ENCODE measurements around the gene TMC5.
"Not testable (repeated sequence)": the region's sequence is repeated elsewhere in the genome, so short reads cannot be mapped to it uniquely, and the experiment has no call there.

TMC5 gene

GRCh38 chr16:19512297-19512696 lies 94.6 kb downstream of the TMC5 start:
- no peak for DNase-seq

GRCh38 chr16:19513377-19514053 lies 95.8 kb downstream of the TMC5 start:
- no peak for DNase-seq

- no peak for DNase-seq
Measured at GRCh38 chr16:19515757-19516156, 98.1 kb downstream of the TMC5 start.

DNA sequence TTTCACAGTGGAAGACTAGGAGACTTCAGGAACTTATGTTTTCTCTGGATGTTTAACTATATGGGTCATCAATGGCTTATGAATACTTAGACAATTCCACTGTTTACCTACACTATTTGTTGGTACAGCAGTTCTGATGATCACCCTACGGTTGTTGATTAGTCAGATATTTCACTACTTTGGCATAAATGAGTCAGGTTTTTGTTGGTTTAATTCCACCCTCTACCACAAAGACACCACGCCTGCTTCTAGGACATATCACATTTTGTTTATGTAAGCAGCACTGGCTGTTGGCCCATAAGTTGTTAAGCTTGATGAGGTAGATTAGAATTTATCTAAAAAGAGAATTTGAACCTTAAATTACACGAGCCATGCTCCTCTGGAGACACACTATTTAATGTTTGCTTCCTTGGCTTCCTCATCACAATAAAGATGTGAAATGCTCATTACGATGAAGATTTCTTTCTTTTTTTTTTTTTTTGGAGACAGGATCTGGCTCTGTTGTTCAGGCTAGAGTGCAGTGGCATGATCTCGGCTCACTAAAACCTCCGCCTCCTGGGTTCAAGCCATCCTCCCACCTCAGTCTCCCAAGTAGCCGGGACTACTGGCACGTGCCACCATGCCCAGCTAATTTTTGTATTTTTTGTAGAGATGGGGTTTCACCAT lies 99.9 kb downstream of the TMC5 start:
- DNase-seq: no peak

DNA sequence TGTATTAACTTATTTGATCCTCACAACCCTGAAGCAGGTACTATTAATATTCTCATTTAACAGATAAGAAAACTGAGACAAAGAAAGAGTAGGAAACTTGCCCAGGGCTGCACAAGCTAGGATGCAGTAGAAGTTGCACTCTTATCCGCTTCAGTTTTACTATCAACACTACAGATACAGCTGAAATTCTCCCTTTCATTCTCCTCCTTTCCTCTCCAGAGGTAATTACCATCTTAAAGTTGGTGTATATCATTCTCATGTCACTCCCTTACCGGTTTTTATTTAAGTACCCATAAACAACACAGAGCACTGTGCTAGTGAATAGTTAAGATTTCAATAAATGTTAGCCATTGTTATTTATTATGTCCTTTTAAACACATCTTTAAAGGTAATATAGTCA lies 100.7 kb downstream of the TMC5 start:
- DNase-seq: no peak

- no peak for DNase-seq
Measured at GRCh38 chr16:19520861-19521331, 103.2 kb downstream of the TMC5 start.

GRCh38 chr16:19521471-19522396 lies 104.1 kb downstream of the TMC5 start, which contains the start of gene GDE1:
Gene GDE1, minus strand, starts transcription at chr16:19522098. Its CDS starts 134 bp downstream, at chr16:19521964.
- peak; percentile 97 for DNase-seq

GRCh38 chr16:19522397-19522732 lies 104.7 kb downstream of the TMC5 start:
- no peak for DNase-seq

- no peak for DNase-seq
Measured at GRCh38 chr16:19522760-19523159, 105.1 kb downstream of the TMC5 start.

GRCh38 chr16:19523184-19523558 lies 105.5 kb downstream of the TMC5 start:
- DNase-seq: no peak

DNA sequence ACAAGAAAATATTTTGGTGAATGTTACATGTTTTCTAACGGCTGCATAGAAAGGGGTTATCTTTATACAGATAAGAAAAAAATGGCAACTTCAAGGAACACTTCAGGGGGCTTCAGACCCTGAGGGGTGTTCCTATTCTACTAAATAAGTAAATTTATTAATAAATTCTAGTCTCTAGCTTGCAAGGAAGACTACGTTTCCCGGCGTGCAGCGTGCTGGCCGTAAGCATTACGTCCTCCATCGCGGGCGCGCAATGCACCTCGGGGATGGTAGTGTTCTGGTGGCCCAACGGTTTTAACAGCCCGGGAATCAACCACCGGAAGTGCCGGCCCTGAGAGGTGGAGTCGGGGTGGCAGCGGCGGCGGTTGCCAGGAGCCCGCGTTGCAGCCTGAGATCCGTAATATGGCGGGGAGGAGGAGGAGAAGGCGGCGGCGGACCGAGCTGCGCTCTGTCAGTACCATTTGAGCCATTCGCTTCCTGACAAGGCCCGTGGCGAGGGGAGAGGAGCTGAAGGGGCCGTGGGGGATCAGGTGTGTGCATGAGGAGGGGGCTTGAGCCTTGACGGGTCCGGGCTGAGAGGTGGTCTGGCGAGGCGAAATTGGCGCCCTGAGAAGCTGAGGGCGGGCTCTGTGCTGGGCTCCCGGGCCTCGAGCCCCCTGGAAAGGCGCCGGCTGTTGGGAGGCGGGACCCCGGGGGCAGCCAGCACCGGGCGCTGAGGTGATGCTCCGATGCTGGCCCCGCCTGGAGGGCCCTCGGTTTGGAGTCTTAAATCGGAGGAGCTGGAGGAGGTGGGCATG lies 106.1 kb downstream of the TMC5 start, which contains the start of gene CCP110:
CCP110 (plus strand) TSS at position 384 of the 797 bp plus-strand sequence. CDS start 3,940 bp downstream, outside the sequence.
- peak; percentile 95 for DNase-seq

GRCh38 chr16:19524356-19524615 lies 106.6 kb downstream of the TMC5 start:
- DNase-seq: no peak

DNA sequence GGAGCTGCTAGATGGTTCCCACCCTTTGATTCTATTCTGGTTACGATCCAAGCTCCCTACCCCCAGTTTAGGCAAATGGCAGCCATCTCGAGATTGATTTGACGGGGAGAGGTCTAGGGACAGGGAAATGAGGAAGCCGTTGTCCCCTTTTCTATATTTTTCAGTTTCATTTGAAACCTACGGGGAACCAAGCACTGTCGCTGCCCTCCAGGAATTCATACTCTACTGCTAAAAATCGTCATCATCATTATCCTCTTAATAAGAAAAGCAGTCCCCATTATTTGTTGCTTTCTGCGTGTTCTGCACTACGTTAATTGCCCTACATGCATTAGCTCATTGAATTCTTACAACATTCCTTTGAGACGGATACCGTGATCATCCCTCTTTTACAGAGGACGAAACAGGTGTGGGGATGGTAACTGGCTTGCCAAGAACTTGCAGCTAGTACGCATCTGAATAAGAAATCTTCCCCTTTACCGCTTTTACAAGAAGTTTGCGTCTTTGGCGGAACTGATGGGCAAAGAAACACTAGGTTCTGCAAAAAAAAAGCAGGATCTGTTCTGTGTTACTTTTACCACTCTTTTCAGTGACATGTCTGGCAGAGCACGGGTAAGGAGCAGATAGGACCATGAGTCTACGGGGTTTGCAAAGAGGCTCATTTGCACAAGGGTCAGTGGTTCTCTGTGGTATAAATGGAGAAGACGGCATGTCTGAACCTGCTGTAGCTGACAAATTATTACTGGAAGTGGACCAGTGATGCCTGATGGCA lies 107.1 kb downstream of the TMC5 start:
- DNase-seq: no peak

GRCh38 chr16:19525385-19525723 lies 107.7 kb downstream of the TMC5 start:
- no peak for DNase-seq

DNA sequence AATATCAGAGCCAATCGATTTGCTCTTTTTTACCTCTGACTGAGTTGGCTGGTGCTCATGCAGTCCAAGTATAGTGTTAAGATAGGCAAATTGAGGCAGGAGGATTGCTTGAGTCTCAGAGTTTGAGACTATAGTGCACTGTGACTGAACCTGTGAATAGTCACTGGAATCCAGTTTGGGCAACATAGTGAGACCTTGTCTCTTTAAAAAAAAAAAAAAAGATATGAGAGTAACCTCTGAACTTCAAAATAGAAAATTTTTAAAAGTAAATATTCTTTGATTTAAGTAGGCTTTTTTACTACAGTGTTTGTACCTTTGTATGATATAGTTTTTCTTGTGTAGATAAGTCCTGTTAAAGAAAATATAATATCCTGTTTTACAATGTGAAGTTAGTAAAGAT lies 109.5 kb downstream of the TMC5 start:
- no peak for DNase-seq

- DNase-seq: no peak
Measured at GRCh38 chr16:19528666-19529065, 111.0 kb downstream of the TMC5 start.

DNA sequence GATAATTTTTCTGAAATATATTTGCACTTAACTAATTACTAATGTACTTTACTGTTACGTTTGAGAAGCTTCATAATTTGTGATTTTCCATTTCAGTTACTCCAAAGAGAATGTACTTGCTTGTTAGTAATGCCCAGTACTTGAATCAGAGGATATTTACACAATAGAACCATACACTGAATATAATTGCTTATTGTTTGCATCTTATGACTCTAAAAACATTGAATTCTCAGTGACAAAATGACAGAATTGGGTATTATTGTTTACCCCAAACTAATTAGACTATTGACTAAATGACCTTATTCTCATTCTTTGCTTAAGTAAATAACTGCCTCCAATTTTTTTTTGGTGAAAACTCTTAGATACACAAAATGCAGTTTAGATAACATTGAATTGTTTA lies 114.9 kb downstream of the TMC5 start:
- DNase-seq: no peak

DNA sequence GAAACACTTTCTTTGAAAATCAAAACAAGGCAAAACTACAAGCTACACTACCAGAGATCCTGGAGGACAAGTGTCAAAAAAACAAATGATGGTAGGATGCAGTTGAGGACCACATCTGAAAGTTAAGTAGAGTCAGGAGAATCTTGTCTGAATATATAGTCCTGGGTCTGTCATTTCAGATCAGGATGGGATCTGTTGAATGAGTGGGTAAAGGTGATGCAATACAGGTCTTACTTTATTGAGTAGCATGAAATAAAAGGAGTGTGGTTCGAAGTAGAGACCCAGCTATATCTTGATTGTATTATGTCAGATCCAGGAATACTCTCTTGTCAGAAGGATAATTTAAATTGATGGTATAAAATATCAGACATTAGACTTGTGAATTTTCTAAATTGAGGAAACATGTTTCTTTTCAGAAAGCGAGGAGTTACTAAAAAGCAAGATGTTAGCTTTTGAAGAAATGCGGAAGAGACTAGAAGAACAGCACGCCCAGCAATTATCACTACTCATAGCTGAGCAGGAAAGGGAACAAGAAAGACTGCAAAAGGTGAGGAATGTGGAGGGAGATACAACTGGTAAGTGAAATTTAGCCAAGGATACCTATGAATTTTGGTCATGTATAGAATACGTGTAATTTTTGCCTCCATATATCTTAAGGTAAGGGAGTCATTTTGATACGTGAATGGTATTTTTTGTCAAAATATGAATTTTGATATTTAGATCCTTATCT lies 122.7 kb downstream of the TMC5 start:
- DNase-seq: no peak

DNA sequence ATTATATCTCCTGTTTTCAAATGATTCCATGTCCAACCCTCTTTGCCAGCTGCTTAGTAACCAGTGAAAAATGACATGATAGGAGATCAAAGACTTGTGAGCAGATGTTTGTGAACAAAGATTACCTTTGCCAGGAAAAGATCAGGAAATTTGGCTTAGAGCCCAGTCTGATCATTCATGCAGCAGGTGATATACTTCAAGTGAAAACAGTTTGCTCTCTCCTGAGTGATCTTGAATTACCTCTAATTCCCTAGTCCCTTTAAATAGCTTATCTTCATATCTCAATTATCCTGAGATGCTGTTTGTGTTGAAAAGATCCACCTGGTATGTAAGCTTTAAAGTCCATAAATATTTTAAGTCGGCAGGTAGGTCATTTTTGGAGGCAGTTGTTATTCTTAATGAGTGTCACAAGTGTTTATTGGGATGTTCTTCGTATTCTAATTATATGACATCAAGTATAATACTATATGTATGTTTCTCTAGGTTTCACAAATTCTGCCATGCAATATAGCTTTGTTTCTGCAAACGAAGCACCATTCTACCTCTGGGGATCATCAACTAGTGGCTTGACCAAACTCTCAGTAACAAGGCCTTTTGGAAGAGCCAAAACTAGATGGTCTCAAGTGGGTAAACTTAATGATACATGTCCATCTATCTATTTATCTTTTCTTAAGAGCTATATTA lies 124.6 kb downstream of the TMC5 start:
- no peak for DNase-seq

- not testable (repeated sequence) for DNase-seq
Measured at GRCh38 chr16:19543278-19543996, 125.8 kb downstream of the TMC5 start.
